VCaP (cell line): Measurements from ENCODE around the gene CYSLTR2.

Experiments
- H3K27ac ChIP-seq: fragments of 450-650 bp; 2 replicates; pipeline ENCODE4 v1.5.1; 2017
- TF ChIP-seq, protein P1 (sequence below): fragments of 450-650 bp; conservative IDR thresholded peaks from 2 replicates; pipeline ENCODE4 v1.5.1; 2017; ENCODE audit warnings: mild to moderate bottlenecking, moderate library complexity

Gene CYSLTR2

GRCh38 chr13:48644141-48644540, 9.6 kb upstream of the CYSLTR2 start:
- H3K27ac ChIP-seq, result no peak overlapping the region
- TF ChIP-seq, protein P1, sequence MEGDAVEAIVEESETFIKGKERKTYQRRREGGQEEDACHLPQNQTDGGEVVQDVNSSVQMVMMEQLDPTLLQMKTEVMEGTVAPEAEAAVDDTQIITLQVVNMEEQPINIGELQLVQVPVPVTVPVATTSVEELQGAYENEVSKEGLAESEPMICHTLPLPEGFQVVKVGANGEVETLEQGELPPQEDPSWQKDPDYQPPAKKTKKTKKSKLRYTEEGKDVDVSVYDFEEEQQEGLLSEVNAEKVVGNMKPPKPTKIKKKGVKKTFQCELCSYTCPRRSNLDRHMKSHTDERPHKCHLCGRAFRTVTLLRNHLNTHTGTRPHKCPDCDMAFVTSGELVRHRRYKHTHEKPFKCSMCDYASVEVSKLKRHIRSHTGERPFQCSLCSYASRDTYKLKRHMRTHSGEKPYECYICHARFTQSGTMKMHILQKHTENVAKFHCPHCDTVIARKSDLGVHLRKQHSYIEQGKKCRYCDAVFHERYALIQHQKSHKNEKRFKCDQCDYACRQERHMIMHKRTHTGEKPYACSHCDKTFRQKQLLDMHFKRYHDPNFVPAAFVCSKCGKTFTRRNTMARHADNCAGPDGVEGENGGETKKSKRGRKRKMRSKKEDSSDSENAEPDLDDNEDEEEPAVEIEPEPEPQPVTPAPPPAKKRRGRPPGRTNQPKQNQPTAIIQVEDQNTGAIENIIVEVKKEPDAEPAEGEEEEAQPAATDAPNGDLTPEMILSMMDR, result no peak

GRCh38 chr13:48644951-48645350, 8.8 kb upstream of the CYSLTR2 start:
- no peak overlapping the region for H3K27ac ChIP-seq
- TF ChIP-seq, protein P1, result no peak

- TF ChIP-seq, protein P1, result no peak
- no peak overlapping the region for H3K27ac ChIP-seq
Measured at GRCh38 chr13:48645845-48646244, 7.9 kb upstream of the CYSLTR2 start.

- no peak overlapping the region for H3K27ac ChIP-seq
- TF ChIP-seq, protein P1, result no peak
Measured at GRCh38 chr13:48646791-48647190, 6.9 kb upstream of the CYSLTR2 start.

- TF ChIP-seq, protein P1, result no peak
- H3K27ac ChIP-seq, result no peak overlapping the region
Measured at GRCh38 chr13:48647625-48648024, 6.1 kb upstream of the CYSLTR2 start.

DNA sequence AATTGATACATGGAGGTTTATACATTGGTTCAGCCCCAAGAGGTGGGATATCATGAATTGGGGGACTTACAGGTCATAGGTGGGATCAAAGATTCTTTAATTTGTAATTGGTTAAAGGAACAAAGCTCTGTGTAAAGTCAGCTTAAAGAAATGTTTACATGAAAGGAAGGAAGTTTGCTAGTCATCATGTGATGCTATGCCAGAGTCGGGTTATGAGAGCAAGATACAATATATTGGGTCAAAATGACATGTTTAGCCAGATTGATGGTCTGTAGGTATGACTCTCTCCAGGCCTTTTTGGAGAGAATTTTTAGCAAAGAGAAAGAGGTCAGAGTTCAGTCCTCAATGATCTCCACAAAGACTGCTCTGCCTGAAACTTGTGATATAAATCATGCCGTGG, 5.3 kb upstream of the CYSLTR2 start:
- no peak overlapping the region for H3K27ac ChIP-seq
- TF ChIP-seq, protein P1, result no peak

- H3K27ac ChIP-seq, result no peak overlapping the region
Measured at GRCh38 chr13:48652851-48653471, 768 bp upstream of the CYSLTR2 start.

More at GRCh38 chr13:48652851-48653471, 768 bp upstream of the CYSLTR2 start:
- TF ChIP-seq, protein P1, result no peak
